Neural progenitor cell (in vitro differentiated cells): ENCODE results near the gene C1QA.

Experiments
- EZH2 ChIP-seq: fragments of 200-600 bp; sonication (generic); IDR thresholded peaks from 2 replicates; pipeline ENCODE4 v1.6.1; 2017; ENCODE audit warnings: antibody characterized with exemption, mild to moderate bottlenecking, moderate library complexity
- EZH2phosphoT487 ChIP-seq: fragments of 200-600 bp; sonication (generic); IDR thresholded peaks from 2 replicates; pipeline ENCODE4 v1.6.1; 2017; ENCODE audit warnings: antibody characterized with exemption
- TF ChIP-seq, protein P1 (sequence below): fragments of 200-600 bp; sonication (generic); IDR thresholded peaks from 2 replicates; pipeline ENCODE4 v1.5.1; 2017; ENCODE audit warnings: antibody characterized with exemption, mild to moderate bottlenecking

GRCh38 chr1:22628698-22629444 lies 7.6 kb upstream of the C1QA start:
- TF ChIP-seq, protein P1, sequence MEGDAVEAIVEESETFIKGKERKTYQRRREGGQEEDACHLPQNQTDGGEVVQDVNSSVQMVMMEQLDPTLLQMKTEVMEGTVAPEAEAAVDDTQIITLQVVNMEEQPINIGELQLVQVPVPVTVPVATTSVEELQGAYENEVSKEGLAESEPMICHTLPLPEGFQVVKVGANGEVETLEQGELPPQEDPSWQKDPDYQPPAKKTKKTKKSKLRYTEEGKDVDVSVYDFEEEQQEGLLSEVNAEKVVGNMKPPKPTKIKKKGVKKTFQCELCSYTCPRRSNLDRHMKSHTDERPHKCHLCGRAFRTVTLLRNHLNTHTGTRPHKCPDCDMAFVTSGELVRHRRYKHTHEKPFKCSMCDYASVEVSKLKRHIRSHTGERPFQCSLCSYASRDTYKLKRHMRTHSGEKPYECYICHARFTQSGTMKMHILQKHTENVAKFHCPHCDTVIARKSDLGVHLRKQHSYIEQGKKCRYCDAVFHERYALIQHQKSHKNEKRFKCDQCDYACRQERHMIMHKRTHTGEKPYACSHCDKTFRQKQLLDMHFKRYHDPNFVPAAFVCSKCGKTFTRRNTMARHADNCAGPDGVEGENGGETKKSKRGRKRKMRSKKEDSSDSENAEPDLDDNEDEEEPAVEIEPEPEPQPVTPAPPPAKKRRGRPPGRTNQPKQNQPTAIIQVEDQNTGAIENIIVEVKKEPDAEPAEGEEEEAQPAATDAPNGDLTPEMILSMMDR = no peak
- TF ChIP-seq EZH2phosphoT487 (no peak), EZH2 (no peak)
